ENCODE data around the gene AQP3.

AQP3 gene

DNA sequence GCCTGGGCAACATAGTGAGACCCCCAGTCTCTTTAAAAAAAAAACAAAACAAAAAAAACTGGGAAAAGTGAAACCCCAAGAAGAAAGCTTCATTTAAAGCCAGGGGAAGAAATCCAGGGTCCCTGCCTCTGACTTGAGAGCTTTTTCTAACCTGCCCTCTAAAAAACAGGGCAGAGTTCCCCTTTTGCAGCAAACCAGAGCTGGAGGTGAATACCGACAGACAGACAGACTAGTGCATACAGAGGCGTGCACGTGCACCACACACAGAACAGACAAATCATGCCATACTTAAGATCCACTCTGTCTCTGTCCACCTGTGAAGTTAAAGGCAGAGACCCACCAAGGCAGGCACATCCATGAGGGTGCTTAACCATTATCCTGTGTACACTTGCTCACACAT lies 11.7 kb upstream of the AQP3 start:
- TF ChIP-seq TAF1 (IDR thresholded peaks at IDR 0.05; ENCODE audit: borderline replicate concordance, insufficient read depth, low read length) (no peak), FOXP2 (optimal IDR thresholded peaks at IDR 0.05; ENCODE audit: borderline replicate concordance, extremely low read depth, extremely low read length, insufficient read depth) (no peak), POLR2AphosphoS5 (IDR thresholded peaks at IDR 0.05; ENCODE audit: low read depth, low read length) (no peak), SIN3A (IDR thresholded peaks at IDR 0.05; ENCODE audit: borderline replicate concordance, insufficient read depth, low read length) (no peak)
- TF ChIP-seq, protein P1, sequence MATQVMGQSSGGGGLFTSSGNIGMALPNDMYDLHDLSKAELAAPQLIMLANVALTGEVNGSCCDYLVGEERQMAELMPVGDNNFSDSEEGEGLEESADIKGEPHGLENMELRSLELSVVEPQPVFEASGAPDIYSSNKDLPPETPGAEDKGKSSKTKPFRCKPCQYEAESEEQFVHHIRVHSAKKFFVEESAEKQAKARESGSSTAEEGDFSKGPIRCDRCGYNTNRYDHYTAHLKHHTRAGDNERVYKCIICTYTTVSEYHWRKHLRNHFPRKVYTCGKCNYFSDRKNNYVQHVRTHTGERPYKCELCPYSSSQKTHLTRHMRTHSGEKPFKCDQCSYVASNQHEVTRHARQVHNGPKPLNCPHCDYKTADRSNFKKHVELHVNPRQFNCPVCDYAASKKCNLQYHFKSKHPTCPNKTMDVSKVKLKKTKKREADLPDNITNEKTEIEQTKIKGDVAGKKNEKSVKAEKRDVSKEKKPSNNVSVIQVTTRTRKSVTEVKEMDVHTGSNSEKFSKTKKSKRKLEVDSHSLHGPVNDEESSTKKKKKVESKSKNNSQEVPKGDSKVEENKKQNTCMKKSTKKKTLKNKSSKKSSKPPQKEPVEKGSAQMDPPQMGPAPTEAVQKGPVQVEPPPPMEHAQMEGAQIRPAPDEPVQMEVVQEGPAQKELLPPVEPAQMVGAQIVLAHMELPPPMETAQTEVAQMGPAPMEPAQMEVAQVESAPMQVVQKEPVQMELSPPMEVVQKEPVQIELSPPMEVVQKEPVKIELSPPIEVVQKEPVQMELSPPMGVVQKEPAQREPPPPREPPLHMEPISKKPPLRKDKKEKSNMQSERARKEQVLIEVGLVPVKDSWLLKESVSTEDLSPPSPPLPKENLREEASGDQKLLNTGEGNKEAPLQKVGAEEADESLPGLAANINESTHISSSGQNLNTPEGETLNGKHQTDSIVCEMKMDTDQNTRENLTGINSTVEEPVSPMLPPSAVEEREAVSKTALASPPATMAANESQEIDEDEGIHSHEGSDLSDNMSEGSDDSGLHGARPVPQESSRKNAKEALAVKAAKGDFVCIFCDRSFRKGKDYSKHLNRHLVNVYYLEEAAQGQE (IDR thresholded peaks at IDR 0.05; ENCODE audit: insufficient read depth in 1 of 2, low read depth in 2 of 2, low read length in 2 of 2) = no peak

DNA sequence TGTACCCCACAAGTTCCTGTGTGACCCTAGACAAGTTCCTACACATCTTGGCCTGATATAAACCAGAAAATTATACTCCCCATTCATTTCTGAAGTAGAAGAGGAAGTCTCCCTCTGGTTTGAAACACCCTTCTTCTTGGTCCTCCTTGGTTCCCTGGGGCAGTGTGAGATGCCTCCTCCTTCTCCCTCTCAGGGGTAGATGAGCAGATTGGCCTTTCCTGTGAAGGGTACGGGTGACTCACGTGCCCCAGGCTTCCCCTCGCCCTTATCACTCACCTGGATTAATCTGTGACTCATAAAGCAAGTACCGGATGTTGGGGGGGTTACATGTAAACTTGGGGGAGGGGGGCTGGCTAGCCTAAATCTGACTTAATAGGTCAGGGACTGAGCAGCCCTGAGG lies 11.1 kb upstream of the AQP3 start:
- TF ChIP-seq FOXP2 (optimal IDR thresholded peaks at IDR 0.05; ENCODE audit: borderline replicate concordance, extremely low read depth, extremely low read length, insufficient read depth) = no peak

- TF ChIP-seq SIN3A (IDR thresholded peaks at IDR 0.05; ENCODE audit: borderline replicate concordance, insufficient read depth, low read length) (no peak), POLR2AphosphoS5 (IDR thresholded peaks at IDR 0.05; ENCODE audit: low read depth, low read length) (no peak), FOXP2 (optimal IDR thresholded peaks at IDR 0.05; ENCODE audit: borderline replicate concordance, extremely low read depth, extremely low read length, insufficient read depth) (no peak), TAF1 (IDR thresholded peaks at IDR 0.05; ENCODE audit: borderline replicate concordance, insufficient read depth, low read length) (no peak)
- TF ChIP-seq, protein P1 (IDR thresholded peaks at IDR 0.05; ENCODE audit: insufficient read depth in 1 of 2, low read depth in 2 of 2, low read length in 2 of 2) = no peak
Measured at GRCh38 chr9:33455945-33456344, 8.6 kb upstream of the AQP3 start.

DNA sequence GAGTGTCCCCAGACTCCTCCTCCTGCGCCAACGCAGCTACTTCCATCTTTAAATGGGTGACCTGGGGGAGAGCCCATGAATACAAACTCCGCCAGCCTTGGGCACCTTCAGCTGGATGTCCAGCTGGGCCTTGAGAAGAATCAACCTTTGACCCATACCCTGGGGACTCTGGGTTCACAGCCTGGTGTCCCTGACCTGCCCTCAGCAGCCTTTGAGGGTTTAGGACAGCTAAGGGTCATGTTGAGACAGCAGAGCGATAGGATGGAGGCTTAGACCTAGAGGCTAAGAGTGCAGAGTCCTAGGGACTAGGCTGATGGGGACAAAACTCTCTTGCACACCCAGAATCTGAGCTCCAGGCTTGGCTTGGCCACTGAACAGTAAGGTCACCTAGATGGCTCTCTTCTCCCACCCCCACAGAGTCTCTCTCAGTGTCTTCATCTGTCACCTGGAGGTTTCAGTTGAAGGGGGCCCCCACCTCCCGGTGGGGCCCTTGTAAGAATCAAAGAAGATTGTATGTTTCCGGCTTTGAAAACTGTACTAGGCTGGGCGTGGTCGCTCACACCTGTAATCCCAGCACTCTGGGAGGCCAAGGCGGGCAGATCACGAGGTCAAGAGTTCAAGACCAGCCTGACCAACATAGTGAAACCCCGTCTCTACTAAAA lies 6.7 kb upstream of the AQP3 start:
- TF ChIP-seq FOXP2 (optimal IDR thresholded peaks at IDR 0.05; ENCODE audit: borderline replicate concordance, extremely low read depth, extremely low read length, insufficient read depth) = no peak
- TF ChIP-seq TAF1 (IDR thresholded peaks at IDR 0.05; ENCODE audit: borderline replicate concordance, insufficient read depth, low read length) = no peak
- TF ChIP-seq POLR2AphosphoS5 (IDR thresholded peaks at IDR 0.05; ENCODE audit: low read depth, low read length) = no peak
- TF ChIP-seq, protein P1 (IDR thresholded peaks at IDR 0.05; ENCODE audit: insufficient read depth in 1 of 2, low read depth in 2 of 2, low read length in 2 of 2) = no peak
- no peak for TF ChIP-seq SIN3A (IDR thresholded peaks at IDR 0.05; ENCODE audit: borderline replicate concordance, insufficient read depth, low read length)

DNA sequence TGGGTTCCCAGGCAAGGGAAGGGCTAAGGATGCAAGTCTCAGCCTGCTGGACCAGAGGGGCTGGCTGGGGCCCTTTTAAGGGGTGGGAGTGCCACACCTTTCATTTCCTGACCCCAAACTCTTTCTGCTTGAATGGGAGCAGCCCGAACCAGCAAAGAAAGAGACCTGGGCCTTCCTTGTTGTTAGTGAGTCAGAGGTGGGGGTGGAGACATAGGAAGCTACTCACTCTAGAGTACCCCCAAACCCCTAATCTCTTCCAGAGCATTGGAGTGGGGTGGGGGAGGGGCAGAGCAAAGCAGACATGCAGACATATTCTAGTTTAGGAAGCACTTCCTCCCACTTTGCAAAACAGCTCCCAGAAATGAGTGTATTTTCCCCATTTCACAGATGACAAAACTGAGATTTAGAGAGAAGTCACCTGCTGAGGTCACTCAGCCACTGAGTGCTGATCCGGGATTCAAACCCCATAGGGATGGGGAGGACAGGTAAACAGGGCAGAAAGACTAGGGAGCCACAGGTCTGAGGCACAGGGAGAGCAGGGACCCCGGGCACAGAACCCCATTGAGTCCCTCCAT lies 6.0 kb upstream of the AQP3 start:
- TF ChIP-seq, protein P1 (IDR thresholded peaks at IDR 0.05; ENCODE audit: insufficient read depth in 1 of 2, low read depth in 2 of 2, low read length in 2 of 2) = no peak
- no peak for TF ChIP-seq POLR2AphosphoS5 (IDR thresholded peaks at IDR 0.05; ENCODE audit: low read depth, low read length)
- TF ChIP-seq FOXP2 (optimal IDR thresholded peaks at IDR 0.05; ENCODE audit: borderline replicate concordance, extremely low read depth, extremely low read length, insufficient read depth) = no peak
- TF ChIP-seq SIN3A (IDR thresholded peaks at IDR 0.05; ENCODE audit: borderline replicate concordance, insufficient read depth, low read length) = no peak
- no peak for TF ChIP-seq TAF1 (IDR thresholded peaks at IDR 0.05; ENCODE audit: borderline replicate concordance, insufficient read depth, low read length)
